C4-2B (cell line): ENCODE measurements around the gene ABHD17A.

Experiments used
- CTCF ChIP-seq: fragments of 450-650 bp; conservative IDR thresholded peaks from 2 replicates; pipeline ENCODE4 v1.5.1; 2017; ENCODE audit warnings: mild to moderate bottlenecking
- ZFX ChIP-seq: fragments of 450-650 bp; IDR thresholded peaks from 2 replicates; pipeline ENCODE4 v1.6.1; 2017

DNA sequence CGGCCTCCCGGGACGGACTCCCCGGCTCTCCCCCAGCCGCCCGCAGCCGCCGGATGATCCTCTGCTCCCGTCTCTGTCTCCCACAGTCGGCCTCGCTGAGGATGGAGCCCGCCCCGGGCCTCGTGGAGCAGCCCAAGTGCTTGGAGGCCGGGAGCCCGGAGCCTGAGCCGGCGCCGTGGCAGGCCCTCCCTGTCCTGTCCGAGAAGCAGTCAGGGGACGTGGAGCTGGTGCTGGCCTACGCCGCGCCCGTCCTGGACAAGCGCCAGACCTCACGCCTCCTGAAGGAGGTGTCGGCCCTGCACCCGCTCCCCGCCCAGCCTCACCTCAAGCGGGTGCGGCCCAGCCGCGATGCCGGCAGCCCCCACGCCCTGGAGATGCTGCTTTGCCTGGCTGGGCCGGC lies 26.7 kb upstream of the ABHD17A start:
- TF ChIP-seq CTCF, result no peak
- no peak for TF ChIP-seq ZFX
